T-helper 2 cell treated with Interferon-gamma antibody and Interleukin-4, amounts not matched to agents 5 μg/mL and 100 μg/mL, for 36 hours (primary cell): Measurements from ENCODE around the gene ATP9B.

ENCODE experiments used
- DNase-seq: peaks from one replicate; pipeline ENCODE4 v3.0.0; 2021; ENCODE audit warnings: low spot score
- H3K27ac Mint-ChIP-seq: one replicate; pipeline ENCODE4 v1.8.0; 2021; ENCODE audit warnings: mild to moderate bottlenecking, mixed read lengths
- H3K27me3 Mint-ChIP-seq: one replicate; pipeline ENCODE4 v1.8.0; 2021; ENCODE audit warnings: low read depth, mixed read lengths
- H3K36me3 Mint-ChIP-seq: one replicate; pipeline ENCODE4 v1.8.0; 2021; ENCODE audit warnings: low read depth, mixed read lengths
- H3K4me1 Mint-ChIP-seq: one replicate; pipeline ENCODE4 v1.8.0; 2021; ENCODE audit warnings: low read depth, mixed read lengths
- H3K4me3 Mint-ChIP-seq: one replicate; pipeline ENCODE4 v1.8.0; 2022; ENCODE audit warnings: mild to moderate bottlenecking, moderate library complexity, mixed read lengths
- H3K9me3 Mint-ChIP-seq: one replicate; pipeline ENCODE4 v1.8.0; 2021; ENCODE audit warnings: mixed read lengths

ATP9B gene

DNA sequence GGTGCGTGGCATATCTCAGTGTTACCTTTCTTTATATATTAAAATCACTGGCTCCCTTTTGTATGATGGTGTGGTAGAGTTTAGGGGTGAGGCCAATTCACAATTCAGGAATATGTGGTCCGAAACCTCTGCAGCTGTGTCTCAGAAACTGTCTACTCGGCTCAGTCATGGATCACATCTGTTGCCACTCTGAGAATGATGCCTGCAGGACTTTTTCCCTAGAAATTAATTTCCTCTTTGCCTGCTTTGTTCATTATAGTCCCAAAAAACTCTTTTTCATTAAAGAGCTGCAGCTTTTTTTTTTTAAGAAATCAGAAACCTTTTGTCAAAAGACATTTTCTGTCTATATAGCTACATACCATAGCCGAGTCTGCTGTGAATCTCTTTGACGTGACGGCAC, 221.7 kb downstream of the ATP9B start:
- H3K27me3 Mint-ChIP-seq = no peaks in the 10 kb centered on the region
- no peak overlapping the region for H3K4me3 Mint-ChIP-seq
- no peak overlapping the region for H3K27ac Mint-ChIP-seq

DNA sequence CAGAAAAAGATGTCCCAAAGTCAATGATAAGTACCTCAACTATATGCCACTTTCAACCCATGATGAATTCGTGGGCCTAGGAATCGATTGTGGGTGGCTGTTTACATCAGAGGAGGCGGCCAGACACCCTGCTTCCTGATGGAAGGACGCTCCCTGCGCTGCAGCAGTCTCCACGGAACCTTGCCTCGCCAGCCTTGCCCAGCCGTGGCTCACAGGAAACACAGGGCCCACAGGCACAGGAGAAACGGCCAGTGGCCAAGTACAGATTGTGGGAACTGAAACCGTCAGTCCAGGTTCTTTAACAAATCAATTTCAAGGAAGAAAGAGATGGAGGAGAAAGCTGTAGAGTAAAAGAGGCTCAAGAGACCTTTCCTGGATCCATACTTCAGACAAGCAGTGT, 225.0 kb downstream of the ATP9B start:
- Mint-ChIP-seq H3K27me3 (no peaks in the 10 kb centered on the region), H3K4me1 (no peaks in the 10 kb centered on the region), H3K4me3 (no peak overlapping the region)

More for the DNA sequence above, 221.7 kb downstream of the ATP9B start:
- DNase-seq = no peak
- Mint-ChIP-seq H3K9me3 (no peaks in the 10 kb centered on the region), H3K36me3 (peaks cover 1% of the 10 kb centered on the region), H3K4me1 (no peaks in the 10 kb centered on the region)

DNA sequence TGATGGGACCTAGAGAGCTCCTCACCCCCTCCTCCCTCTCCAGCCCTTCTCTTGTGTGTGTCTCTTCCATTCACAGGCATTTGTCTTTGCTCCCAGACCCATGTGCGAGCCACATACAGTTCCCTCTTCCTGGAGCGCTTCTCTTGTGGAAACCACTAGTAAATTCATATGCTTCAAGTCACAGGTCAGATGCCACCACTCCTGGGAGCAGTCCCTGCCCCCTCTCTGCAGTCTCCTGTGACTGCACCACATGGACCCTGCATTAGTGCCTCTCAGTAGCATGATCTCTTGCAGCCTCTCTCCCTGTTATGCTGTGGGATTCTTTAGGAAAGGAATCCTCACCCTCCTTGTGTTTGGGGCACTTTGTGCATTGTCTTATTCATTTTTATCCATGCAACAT, 230.1 kb downstream of the ATP9B start:
- Mint-ChIP-seq H3K27ac (no peak overlapping the region), H3K9me3 (no peaks in the 10 kb centered on the region), H3K4me3 (no peak overlapping the region), H3K36me3 (no peaks in the 10 kb centered on the region), H3K4me1 (no peaks in the 10 kb centered on the region), H3K27me3 (no peaks in the 10 kb centered on the region)
- DNase-seq = no peak

More for the DNA sequence above, 225.0 kb downstream of the ATP9B start:
- Mint-ChIP-seq H3K9me3 (no peaks in the 10 kb centered on the region), H3K27ac (no peak overlapping the region), H3K36me3 (no peaks in the 10 kb centered on the region)
- no peak for DNase-seq

DNA sequence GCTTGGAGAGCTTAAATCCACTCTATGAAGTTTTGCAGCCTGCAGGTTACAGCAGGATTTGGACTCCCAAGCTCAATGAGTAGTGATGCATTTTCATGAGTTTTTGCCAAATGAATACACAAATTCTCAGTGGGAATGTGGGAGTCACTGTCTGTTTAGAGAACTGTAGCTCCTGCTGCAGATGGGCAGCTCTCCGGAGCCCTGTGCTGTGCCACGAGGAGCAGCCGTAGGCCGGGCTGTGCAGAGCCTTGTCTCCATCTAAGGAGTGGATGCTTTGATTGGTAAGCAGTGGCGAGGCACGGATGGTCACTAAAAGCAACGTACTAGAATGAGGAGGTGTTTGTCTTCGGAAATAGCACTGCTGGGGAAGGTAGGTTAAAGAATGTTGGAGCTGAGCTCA, 230.5 kb downstream of the ATP9B start:
- H3K4me1 Mint-ChIP-seq = no peaks in the 10 kb centered on the region
- DNase-seq = no peak
- no peaks in the 10 kb centered on the region for H3K9me3 Mint-ChIP-seq
- H3K27ac Mint-ChIP-seq = no peak overlapping the region
- H3K4me3 Mint-ChIP-seq = no peak overlapping the region
- no peaks in the 10 kb centered on the region for H3K36me3 Mint-ChIP-seq
- no peaks in the 10 kb centered on the region for H3K27me3 Mint-ChIP-seq

DNA sequence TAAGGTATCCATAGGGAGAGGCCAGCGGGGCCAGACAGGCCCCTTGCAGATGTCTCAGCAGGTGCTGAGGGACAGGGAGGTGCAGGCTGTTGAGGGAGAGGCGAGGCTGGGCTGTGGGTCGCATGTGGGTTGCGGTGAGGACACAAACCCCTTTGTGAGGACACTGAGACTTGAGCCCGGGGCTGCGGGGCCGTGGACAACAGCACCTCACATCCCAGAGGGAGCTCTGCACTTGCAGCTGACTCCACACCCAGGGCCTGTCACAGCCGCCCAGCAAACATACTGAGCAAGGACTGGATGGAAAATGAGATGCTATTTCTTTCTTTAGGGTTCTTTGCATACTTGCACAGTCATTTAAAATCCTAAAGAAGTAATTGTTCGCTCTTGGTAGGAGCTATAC, 231.2 kb downstream of the ATP9B start:
- H3K27ac Mint-ChIP-seq = no peak overlapping the region
- no peaks in the 10 kb centered on the region for H3K27me3 Mint-ChIP-seq
- no peak overlapping the region for H3K4me3 Mint-ChIP-seq
- no peaks in the 10 kb centered on the region for H3K9me3 Mint-ChIP-seq
- H3K4me1 Mint-ChIP-seq = no peaks in the 10 kb centered on the region
- no peak for DNase-seq
- no peaks in the 10 kb centered on the region for H3K36me3 Mint-ChIP-seq

DNA sequence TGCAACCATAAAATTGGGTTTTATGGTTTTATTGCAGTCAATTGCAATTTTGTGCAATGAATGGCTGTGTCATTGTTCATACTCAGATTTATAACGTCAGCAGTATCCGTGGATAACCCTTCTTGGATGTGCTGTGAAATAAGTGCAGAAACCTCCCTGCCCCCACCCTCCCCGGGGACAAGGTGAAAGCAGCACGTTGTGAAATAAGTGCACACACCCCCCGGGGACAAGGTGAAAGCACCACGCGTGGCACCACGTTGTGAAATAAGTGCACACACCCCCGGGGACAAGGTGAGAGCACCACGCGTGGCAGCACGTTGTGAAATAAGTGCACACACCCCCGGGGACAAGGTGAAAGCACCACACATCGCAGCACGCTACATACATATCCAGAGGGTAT, 232.9 kb downstream of the ATP9B start:
- Mint-ChIP-seq H3K9me3 (no peaks in the 10 kb centered on the region), H3K36me3 (no peaks in the 10 kb centered on the region), H3K27ac (no peak overlapping the region), H3K4me3 (no peak overlapping the region), H3K27me3 (no peaks in the 10 kb centered on the region), H3K4me1 (no peaks in the 10 kb centered on the region)
- no peak for DNase-seq

DNA sequence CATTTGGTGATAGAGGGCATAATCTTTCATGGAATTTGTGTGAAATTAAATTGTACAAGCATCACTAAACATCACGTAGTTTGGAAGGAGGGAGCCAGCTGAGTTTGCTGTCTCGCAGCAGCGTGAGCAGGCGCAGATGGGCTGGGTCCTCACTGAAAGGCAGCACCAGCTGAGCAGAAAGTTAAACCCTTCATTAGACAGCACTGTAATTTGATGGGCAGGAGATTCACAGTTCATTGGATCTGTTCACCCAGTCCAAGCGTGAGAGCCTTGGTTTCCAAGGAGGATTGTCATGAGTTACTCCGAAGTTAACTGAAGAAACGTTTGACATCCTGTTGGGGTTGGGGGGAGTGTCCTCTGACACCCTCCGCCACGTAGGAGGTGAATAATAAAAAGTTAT, 236.7 kb downstream of the ATP9B start:
- H3K27me3 Mint-ChIP-seq = no peaks in the 10 kb centered on the region
- H3K27ac Mint-ChIP-seq = no peak overlapping the region
- no peaks in the 10 kb centered on the region for H3K4me1 Mint-ChIP-seq
- H3K36me3 Mint-ChIP-seq = peaks cover 3% of the 10 kb centered on the region
- no peaks in the 10 kb centered on the region for H3K9me3 Mint-ChIP-seq
- H3K4me3 Mint-ChIP-seq = no peak overlapping the region
- no peak for DNase-seq

DNA sequence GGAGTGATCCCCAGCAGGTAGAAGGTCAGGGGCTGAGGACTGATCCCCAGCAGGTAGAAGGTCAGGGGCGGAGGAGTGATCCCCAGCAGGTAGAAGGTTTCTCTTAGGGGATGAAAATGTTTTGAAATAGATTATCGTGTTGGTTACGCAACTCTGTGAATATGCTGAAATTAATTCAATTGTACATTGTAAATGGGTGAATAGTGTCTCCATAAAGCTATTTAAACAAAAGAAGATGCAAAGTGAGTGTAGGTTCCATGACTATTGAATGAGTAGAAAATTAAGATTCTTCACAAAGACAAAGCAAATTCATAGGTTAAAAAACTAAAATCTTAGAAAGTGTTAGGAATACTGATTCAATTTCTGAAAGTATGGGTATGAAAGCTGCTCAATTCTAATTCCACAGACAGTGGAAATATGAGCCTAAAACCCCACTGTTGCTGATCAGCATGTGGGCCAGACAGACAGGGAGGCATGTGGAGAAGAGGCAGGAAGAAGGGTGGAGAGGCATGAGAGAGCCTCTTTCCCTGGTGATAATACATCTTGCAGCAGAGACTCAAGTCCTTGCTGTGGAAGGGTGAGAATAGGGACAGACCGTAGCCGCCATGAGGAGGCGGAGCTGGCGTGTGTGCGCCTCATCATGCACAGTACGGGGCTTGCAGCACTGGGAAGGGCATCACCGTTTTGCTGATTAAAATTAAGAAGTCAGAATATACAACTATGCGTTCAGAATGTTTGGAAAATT, 240.6 kb downstream of the ATP9B start:
- Mint-ChIP-seq H3K27me3 (no peaks in the 10 kb centered on the region), H3K9me3 (no peaks in the 10 kb centered on the region), H3K36me3 (peaks cover 5% of the 10 kb centered on the region), H3K27ac (no peak overlapping the region), H3K4me3 (no peak overlapping the region), H3K4me1 (no peaks in the 10 kb centered on the region)
- DNase-seq = no peak

DNA sequence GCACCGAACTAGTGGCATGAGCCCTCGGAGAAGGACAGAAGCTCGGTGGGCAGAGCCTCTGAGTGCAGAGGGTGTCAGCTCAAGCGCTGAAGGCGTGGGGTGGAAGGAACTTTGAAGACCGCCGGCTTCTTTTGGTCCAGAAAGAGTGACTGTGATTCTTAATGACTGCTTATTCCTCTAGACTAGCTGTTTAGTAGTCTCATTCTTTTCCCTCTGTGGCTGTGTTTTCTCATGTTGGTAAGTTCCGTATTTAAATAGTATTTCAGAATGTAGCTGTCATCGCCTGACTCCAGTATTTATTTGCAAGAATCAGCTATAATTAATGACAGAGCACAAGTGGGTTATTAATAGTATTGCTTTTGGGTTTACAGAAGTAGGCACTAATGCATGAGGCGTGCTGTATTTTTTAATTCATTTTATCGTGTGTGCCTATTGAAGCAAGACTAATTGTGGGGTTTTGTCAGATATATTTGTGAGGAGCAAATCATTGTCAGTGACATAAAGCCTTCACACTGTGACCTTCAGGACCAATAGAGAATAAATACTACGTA, 245.7 kb downstream of the ATP9B start:
- no peak overlapping the region for H3K4me3 Mint-ChIP-seq
- peaks cover 12% of the 10 kb centered on the region for H3K4me1 Mint-ChIP-seq
- no peaks in the 10 kb centered on the region for H3K9me3 Mint-ChIP-seq
- peaks cover 2% of the 10 kb centered on the region for H3K36me3 Mint-ChIP-seq
- no peak overlapping the region for H3K27ac Mint-ChIP-seq
- H3K27me3 Mint-ChIP-seq = no peaks in the 10 kb centered on the region
- no peak for DNase-seq

DNA sequence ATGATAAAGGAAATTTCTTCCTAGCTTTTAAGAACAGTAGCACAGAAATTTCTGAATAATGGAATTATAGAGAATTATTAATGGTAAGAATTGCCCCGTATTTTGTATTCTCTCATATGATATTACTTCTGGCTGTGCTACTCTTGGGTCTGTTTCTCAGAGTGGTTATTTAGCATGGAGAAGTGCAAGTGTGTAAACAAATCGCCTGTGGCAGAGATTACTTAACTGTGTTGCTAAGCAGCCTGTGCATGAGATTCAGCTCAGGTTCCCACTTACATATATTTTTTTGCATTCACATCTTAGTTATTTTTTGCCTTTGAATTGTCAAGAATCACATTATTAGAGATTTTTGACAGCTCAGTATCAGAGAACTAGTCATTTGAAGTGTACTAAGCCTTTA, 246.4 kb downstream of the ATP9B start:
- Mint-ChIP-seq H3K36me3 (peaks cover 2% of the 10 kb centered on the region), H3K9me3 (no peaks in the 10 kb centered on the region)

DNA sequence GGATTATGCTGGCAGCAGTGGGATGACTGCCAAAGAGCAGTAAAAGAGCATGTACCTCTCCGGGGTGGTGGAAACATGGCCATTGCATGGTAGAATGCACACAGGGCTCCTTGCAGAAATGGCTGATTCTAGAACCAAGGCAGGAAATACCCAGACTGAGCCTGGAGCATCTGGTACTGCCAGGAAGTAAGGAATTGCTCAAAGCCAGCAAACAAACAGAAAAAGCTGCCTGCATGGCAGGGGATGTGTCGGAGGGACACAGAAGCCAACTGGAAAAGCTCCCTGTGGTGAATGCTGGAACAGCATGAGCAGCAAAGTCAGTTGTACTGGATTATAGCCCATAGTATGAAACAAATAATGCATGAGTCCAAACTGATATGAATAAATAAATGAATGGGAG, 248.5 kb downstream of the ATP9B start:
- peaks cover 12% of the 10 kb centered on the region for H3K4me1 Mint-ChIP-seq
- no peak overlapping the region for H3K27ac Mint-ChIP-seq
- H3K27me3 Mint-ChIP-seq = no peaks in the 10 kb centered on the region
- no peak for DNase-seq
- no peak overlapping the region for H3K4me3 Mint-ChIP-seq
- no peaks in the 10 kb centered on the region for H3K36me3 Mint-ChIP-seq
- no peaks in the 10 kb centered on the region for H3K9me3 Mint-ChIP-seq

More for the DNA sequence above, 246.4 kb downstream of the ATP9B start:
- Mint-ChIP-seq H3K27me3 (no peaks in the 10 kb centered on the region), H3K27ac (no peak overlapping the region), H3K4me1 (peaks cover 12% of the 10 kb centered on the region), H3K4me3 (no peak overlapping the region)
- DNase-seq = no peak

DNA sequence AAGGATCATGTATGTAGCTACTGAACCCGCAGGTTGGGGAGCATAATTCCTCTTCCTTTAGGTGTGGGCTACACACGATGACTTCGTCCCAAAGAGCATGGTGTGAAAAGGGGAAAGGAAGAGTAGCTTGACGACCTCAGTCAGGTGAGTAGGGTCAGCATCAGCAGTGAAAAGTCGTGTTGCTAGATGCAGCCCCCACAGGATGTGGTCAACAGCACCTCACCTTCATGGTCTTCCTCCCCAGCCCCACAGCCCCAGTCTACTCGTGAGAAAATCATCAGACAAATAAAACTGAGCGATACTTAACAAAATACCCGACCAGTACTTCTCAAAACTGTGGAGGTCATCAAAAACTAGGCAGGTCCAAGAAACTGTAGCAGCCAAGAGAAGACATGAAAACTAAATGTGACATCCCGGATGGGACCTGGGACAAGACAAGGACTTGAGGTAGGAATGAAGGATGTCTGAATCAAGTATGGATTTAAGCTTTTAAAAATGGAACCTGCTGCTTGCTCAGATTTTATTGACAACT, 249.0 kb downstream of the ATP9B start:
- H3K4me3 Mint-ChIP-seq = no peak overlapping the region
- H3K36me3 Mint-ChIP-seq = no peaks in the 10 kb centered on the region
- no peak overlapping the region for H3K27ac Mint-ChIP-seq
- H3K4me1 Mint-ChIP-seq = peaks cover 12% of the 10 kb centered on the region
- DNase-seq = no peak
- no peaks in the 10 kb centered on the region for H3K9me3 Mint-ChIP-seq
- H3K27me3 Mint-ChIP-seq = no peaks in the 10 kb centered on the region

DNA sequence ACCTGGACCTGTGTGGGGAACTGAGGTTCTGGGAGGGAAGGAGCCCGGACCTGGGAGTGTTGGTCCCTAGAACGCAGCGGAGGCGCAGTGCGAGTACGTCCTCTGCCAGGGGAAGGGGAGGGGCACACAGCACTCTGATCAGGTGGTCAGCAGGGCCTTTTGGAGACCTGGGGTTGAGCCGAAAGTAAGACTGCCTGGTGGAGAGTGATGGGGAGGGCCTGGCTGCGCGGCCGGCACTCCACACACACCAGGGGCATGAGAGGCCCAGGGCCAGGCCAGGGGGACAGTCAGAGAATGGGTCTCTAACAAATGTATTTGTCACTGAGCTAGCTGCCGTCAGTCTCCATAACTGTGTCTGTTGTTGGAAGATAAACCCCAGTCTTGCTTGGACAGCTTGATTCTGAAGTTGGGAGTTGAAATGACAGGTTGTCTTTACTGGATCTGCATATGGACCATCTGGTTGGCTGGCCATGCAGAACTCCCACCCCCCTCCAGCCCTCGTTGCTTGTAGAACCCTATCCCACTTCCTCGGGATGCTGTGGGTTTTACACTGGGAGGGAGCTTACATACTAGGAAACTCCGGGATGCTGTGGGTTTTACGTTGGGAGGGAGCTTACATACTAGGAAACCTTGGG, 251.1 kb downstream of the ATP9B start:
- no peak for DNase-seq
- H3K4me3 Mint-ChIP-seq = no peak overlapping the region
- H3K27me3 Mint-ChIP-seq = no peaks in the 10 kb centered on the region
- H3K27ac Mint-ChIP-seq = no peak overlapping the region
- H3K4me1 Mint-ChIP-seq = peaks cover 12% of the 10 kb centered on the region
- no peaks in the 10 kb centered on the region for H3K36me3 Mint-ChIP-seq
- H3K9me3 Mint-ChIP-seq = no peaks in the 10 kb centered on the region

DNA sequence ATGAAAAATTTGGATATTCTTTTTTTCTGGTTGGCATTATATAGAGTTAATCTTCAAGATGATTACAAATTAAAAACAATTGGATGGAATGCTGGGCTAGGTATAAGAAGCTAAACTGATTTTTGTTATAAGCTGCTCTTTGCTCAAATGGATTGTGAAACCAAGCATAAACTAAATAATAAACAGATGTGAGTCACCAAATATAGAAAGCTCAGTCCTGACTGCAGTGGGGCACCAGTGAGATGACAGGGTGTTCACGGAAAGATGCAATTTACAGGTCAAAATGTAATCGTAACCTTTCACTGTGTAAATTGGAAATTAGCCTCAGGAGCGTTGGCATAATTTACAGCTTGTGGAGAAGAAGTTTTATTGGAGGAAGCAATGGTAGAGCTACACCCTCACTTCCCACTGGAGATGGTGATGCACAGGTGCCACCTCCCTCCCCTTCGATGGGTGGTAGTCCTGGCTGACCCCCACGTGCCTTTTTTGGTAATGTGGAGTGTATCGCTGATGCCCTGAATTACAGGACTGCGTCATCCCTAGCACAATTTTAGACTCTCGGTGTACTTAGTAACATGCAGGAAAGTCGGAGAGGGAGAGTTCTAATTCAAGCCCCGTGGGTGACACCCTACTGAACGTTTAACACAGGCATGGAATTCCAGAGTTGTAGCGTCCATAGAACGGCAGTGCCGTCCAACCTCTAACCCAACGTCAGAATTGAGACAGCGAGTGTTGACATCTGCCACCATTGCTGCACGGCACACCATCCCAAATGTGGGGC, 252.6 kb downstream of the ATP9B start:
- Mint-ChIP-seq H3K27ac (no peak overlapping the region), H3K9me3 (peaks cover under 1% of the 10 kb centered on the region), H3K4me1 (peaks cover 12% of the 10 kb centered on the region), H3K27me3 (no peaks in the 10 kb centered on the region), H3K36me3 (peaks cover under 1% of the 10 kb centered on the region), H3K4me3 (no peak overlapping the region)
- no peak for DNase-seq
